Astrocyte (in vitro differentiated cells and primary cell): ENCODE data around the gene PTPRCAP.

Source experiments
- EZH2 ChIP-seq: IDR thresholded peaks from 2 replicates; pipeline ENCODE4 v1.6.1; 2012; ENCODE audit warnings: mild to moderate bottlenecking, low read length, inconsistent platforms; ENCODE audit not compliant: insufficient read depth
- TF ChIP-seq, protein P1 (sequence below): IDR thresholded peaks from 2 replicates; pipeline ENCODE4 v1.5.1; 2011; ENCODE audit warnings: low read depth, mild to moderate bottlenecking, inconsistent platforms, low read length, moderate library complexity; ENCODE audit not compliant: insufficient read depth

DNA sequence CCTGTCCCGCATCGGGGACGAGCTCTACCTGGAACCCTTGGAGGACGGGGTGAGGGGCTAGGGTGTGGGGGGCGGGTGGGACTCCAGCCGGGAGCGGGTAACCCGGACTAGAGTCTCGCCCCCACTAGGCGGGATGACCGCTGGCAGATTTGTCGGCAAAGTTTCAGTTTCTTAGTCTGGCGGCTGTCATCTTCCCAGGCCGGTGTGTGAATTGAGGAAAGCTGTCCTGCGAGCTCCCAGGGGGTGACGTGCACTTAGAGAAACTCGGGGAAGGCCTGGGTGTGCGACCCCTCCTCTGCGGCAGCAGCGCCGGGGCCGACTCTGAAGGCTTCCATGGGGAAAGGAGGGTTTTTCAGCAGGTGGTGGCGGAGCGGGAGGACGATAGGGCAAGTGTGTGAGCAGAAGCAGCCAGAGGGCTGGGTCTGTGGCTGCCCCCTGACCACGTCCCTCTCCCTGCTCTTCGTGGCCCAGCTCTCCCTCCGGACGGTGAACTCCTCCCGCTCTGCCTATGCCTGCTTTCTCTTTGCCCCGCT lies 45.2 kb downstream of the PTPRCAP start:
- TF ChIP-seq EZH2: no peak
- TF ChIP-seq, protein P1, sequence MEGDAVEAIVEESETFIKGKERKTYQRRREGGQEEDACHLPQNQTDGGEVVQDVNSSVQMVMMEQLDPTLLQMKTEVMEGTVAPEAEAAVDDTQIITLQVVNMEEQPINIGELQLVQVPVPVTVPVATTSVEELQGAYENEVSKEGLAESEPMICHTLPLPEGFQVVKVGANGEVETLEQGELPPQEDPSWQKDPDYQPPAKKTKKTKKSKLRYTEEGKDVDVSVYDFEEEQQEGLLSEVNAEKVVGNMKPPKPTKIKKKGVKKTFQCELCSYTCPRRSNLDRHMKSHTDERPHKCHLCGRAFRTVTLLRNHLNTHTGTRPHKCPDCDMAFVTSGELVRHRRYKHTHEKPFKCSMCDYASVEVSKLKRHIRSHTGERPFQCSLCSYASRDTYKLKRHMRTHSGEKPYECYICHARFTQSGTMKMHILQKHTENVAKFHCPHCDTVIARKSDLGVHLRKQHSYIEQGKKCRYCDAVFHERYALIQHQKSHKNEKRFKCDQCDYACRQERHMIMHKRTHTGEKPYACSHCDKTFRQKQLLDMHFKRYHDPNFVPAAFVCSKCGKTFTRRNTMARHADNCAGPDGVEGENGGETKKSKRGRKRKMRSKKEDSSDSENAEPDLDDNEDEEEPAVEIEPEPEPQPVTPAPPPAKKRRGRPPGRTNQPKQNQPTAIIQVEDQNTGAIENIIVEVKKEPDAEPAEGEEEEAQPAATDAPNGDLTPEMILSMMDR: no peak
